Glomerular endothelial cell (primary cell): ENCODE data around the gene ITGA8. TPM values are rescaled to one million over a fixed set of nuclear protein-coding genes. Genes with fewer than 3 reads are reported as not detected.
"Not testable (repeated sequence)": the region's sequence is repeated elsewhere in the genome, so short reads cannot be mapped to it uniquely, and the experiment has no call there.

ENCODE experiments used
- DNase-seq: peaks from one replicate; pipeline ENCODE4 v3.0.0-alpha.2; 2011; ENCODE audit warnings: low read depth, low spot score; ENCODE audit errors: extremely low read depth
- total RNA-seq: library from RNA; depleted of rRNA; stranded (reverse); fragments of >200 nt; gene quantifications from 2 replicates; pipeline ENCODE4 v1.2.3, GENCODE V29; 2015

The ITGA8 gene
- total RNA-seq, 1 donor from 2014 or later = 2.1 TPM

- no peak for DNase-seq
These were observed 151.8 kb downstream of the ITGA8 start for GRCh38 chr10:15567952-15568351.

- no peak for DNase-seq
These were observed 156.5 kb downstream of the ITGA8 start for GRCh38 chr10:15563246-15563645.

GRCh38 chr10:15562578-15562977 lies 157.1 kb downstream of the ITGA8 start:
- DNase-seq = no peak

- DNase-seq = no peak
These were observed 157.6 kb downstream of the ITGA8 start for GRCh38 chr10:15562116-15562515.

GRCh38 chr10:15558136-15558535 lies 161.6 kb downstream of the ITGA8 start:
- DNase-seq = no peak

- not testable (repeated sequence) for DNase-seq
These were observed 162.6 kb downstream of the ITGA8 start for GRCh38 chr10:15557168-15557567.

GRCh38 chr10:15550950-15551349 lies 168.8 kb downstream of the ITGA8 start:
- no peak for DNase-seq

- no peak for DNase-seq
These were observed 171.4 kb downstream of the ITGA8 start for GRCh38 chr10:15548331-15548730.

- DNase-seq = no peak
These were observed 173.1 kb downstream of the ITGA8 start for GRCh38 chr10:15546606-15547005.

GRCh38 chr10:15545884-15546283 lies 173.8 kb downstream of the ITGA8 start:
- no peak for DNase-seq

- DNase-seq = no peak
These were observed 174.5 kb downstream of the ITGA8 start for GRCh38 chr10:15545266-15545665.

- no peak for DNase-seq
These were observed 175.7 kb downstream of the ITGA8 start for GRCh38 chr10:15543994-15544393.

GRCh38 chr10:15542817-15543216 lies 176.9 kb downstream of the ITGA8 start:
- no peak for DNase-seq

GRCh38 chr10:15541376-15541775 lies 178.3 kb downstream of the ITGA8 start:
- no peak for DNase-seq

GRCh38 chr10:15540727-15541126 lies 179.0 kb downstream of the ITGA8 start:
- no peak for DNase-seq

- no peak for DNase-seq
These were observed 180.5 kb downstream of the ITGA8 start for GRCh38 chr10:15539262-15539661.

- not testable (repeated sequence) for DNase-seq
These were observed 184.7 kb downstream of the ITGA8 start for GRCh38 chr10:15534928-15535538.

- no peak for DNase-seq
These were observed 187.6 kb downstream of the ITGA8 start for GRCh38 chr10:15531927-15532722.

GRCh38 chr10:15528859-15529239 lies 190.9 kb downstream of the ITGA8 start:
- no peak for DNase-seq

- DNase-seq = no peak
These were observed 193.0 kb downstream of the ITGA8 start for GRCh38 chr10:15526754-15527153.

GRCh38 chr10:15521328-15521903 lies 198.3 kb downstream of the ITGA8 start:
- DNase-seq = no peak

- no peak for DNase-seq
These were observed 201.5 kb downstream of the ITGA8 start for GRCh38 chr10:15518250-15518649.
